IMR-90 (cell line): Measurements from ENCODE around the gene PLEKHA8. TPM values are rescaled to one million over a fixed set of nuclear protein-coding genes. Genes with fewer than 3 reads are reported as not detected.

Experiments used
- ATAC-seq: fragments of 200-7000 bp; cut with Tn5 transposase; 2 replicates; pipeline ENCODE4 v1.9.1; 2020; ENCODE audit warnings: low read depth, mild to moderate bottlenecking, moderate library complexity
- BruUV-seq: library from RNA; stranded (reverse); fragments of 400-500 nt; replicated peaks from 2 replicates; lab custom pipeline; 2021; lab: Mats Ljungman, UMichigan
- CTCF ChIA-PET: fragments of 300-600 bp; formaldehyde crosslinking; extraction: SDS; loops from one replicate; lab custom pipeline; 2021; ENCODE audit warnings: antibody characterized with exemption; lab: Yijun Ruan, JAX
- POLR2A ChIA-PET: fragments of 300-600 bp; sonication (Branson Sonifier 250); formaldehyde crosslinking; loops from one replicate; lab custom pipeline; 2022; ENCODE audit warnings: antibody characterized with exemption; ENCODE audit not compliant: unreplicated experiment; lab: Charles Lee
- DNase-seq: peaks from one replicate; pipeline ENCODE4 v3.0.0; 2013
- H2AFZ ChIP-seq: replicated peaks from 2 replicates; pipeline ENCODE3; 2013; ENCODE audit warnings: low read length, mild to moderate bottlenecking; ENCODE audit not compliant: poor library complexity
- H2AK5ac ChIP-seq: 2 replicates; pipeline ENCODE4 v1.6.1; 2013; ENCODE audit warnings: low read depth, low read length, inconsistent platforms
- H2AK9ac ChIP-seq: replicated peaks from 2 replicates; pipeline ENCODE3; 2013; ENCODE audit warnings: mild to moderate bottlenecking, low read depth, low read length, moderate library complexity; ENCODE audit not compliant: poor library complexity
- H2BK120ac ChIP-seq: 2 replicates; pipeline ENCODE4 v1.6.1; 2013; ENCODE audit warnings: low read depth, low read length, inconsistent platforms
- H2BK15ac ChIP-seq: 3 replicates; pipeline ENCODE4 v1.6.1; 2013; ENCODE audit warnings: low read depth, low read length, inconsistent platforms
- H2BK20ac ChIP-seq: 2 replicates; pipeline ENCODE4 v1.6.1; 2013; ENCODE audit warnings: low read depth, mild to moderate bottlenecking, inconsistent platforms, low read length, moderate library complexity
- H2BK5ac ChIP-seq: 2 replicates; pipeline ENCODE4 v1.6.1; 2013; ENCODE audit warnings: mild to moderate bottlenecking, low read depth, low read length, inconsistent platforms; ENCODE audit not compliant: poor library complexity, severe bottlenecking
- H3K14ac ChIP-seq: replicated peaks from 2 replicates; pipeline ENCODE4 v1.6.1; 2013; ENCODE audit warnings: low read depth, low read length, inconsistent platforms
- H3K18ac ChIP-seq: 2 replicates; pipeline ENCODE4 v1.6.1; 2013; ENCODE audit warnings: low read depth, low read length, control low read depth
- H3K23ac ChIP-seq: 2 replicates; pipeline ENCODE4 v1.6.1; 2013; ENCODE audit warnings: low read depth, low read length, inconsistent platforms
- H3K27ac ChIP-seq: 2 replicates; pipeline ENCODE4 v1.5.1; 2013; ENCODE audit warnings: mild to moderate bottlenecking, control low read depth, low read length; ENCODE audit not compliant: insufficient read depth
- H3K27me3 ChIP-seq: 2 replicates; pipeline ENCODE4 v1.6.1; 2013; ENCODE audit warnings: low read length; ENCODE audit not compliant: control insufficient read depth, insufficient read depth
- H3K36me3 ChIP-seq: 2 replicates; pipeline ENCODE4 v1.6.1; 2013; ENCODE audit warnings: low read length, mixed read lengths; ENCODE audit not compliant: control insufficient read depth, insufficient read depth
- H3K4ac ChIP-seq: 2 replicates; pipeline ENCODE4 v1.6.1; 2013; ENCODE audit warnings: low read depth, low read length, inconsistent platforms
- H3K4me1 ChIP-seq: 2 replicates; pipeline ENCODE4 v1.6.1; 2013; ENCODE audit warnings: low read length, mixed read lengths; ENCODE audit not compliant: control insufficient read depth, insufficient read depth
- H3K4me2 ChIP-seq: 2 replicates; pipeline ENCODE4 v1.6.1; 2013; ENCODE audit warnings: low read depth, mild to moderate bottlenecking, control low read depth, low read length, moderate library complexity
- H3K4me3 ChIP-seq: 2 replicates; pipeline ENCODE4 v1.5.1; 2013; ENCODE audit warnings: low read depth, mild to moderate bottlenecking, control low read depth, low read length, moderate library complexity; ENCODE audit not compliant: insufficient read depth
- H3K56ac ChIP-seq: 2 replicates; pipeline ENCODE4 v1.6.1; 2013; ENCODE audit warnings: low read length, inconsistent platforms; ENCODE audit not compliant: insufficient read depth; ENCODE audit errors: extremely low read depth
- H3K79me1 ChIP-seq, 2 experiments: 2 replicates each; pipeline ENCODE4 v1.6.1; 2013; ENCODE audit warnings: low read length in 2 of 2, inconsistent platforms in 1 of 2, low read depth in 1 of 2
- H3K9ac ChIP-seq: 2 replicates; pipeline ENCODE4 v1.6.1; 2013; ENCODE audit warnings: low read depth, low read length, control low read depth
- H3K9me1 ChIP-seq: 2 replicates; pipeline ENCODE4 v1.6.1; 2013; ENCODE audit warnings: low read length, inconsistent platforms; ENCODE audit not compliant: insufficient read depth
- H3K9me3 ChIP-seq: 2 replicates; pipeline ENCODE4 v1.6.1; 2013; ENCODE audit warnings: low read length; ENCODE audit not compliant: control insufficient read depth, insufficient read depth
- H4K20me1 ChIP-seq: 2 replicates; pipeline ENCODE4 v1.6.1; 2013; ENCODE audit warnings: low read length, inconsistent platforms; ENCODE audit not compliant: insufficient read depth
- H4K5ac ChIP-seq: 2 replicates; pipeline ENCODE4 v1.6.1; 2013; ENCODE audit warnings: mild to moderate bottlenecking, low read depth, low read length, control low read depth
- H4K8ac ChIP-seq, 2 experiments: 2 replicates each; pipeline ENCODE4 v1.6.1; 2013; ENCODE audit warnings: low read depth in 2 of 2, low read length in 2 of 2, control low read depth in 1 of 2, inconsistent platforms in 1 of 2
- H4K91ac ChIP-seq: 2 replicates; pipeline ENCODE4 v1.6.1; 2013; ENCODE audit warnings: low read depth, low read length, inconsistent platforms; ENCODE audit not compliant: insufficient read depth
- BHLHE40 ChIP-seq: fragments of 150-350 bp; IDR thresholded peaks from 2 replicates; pipeline ENCODE4 v1.6.1; 2016; ENCODE audit warnings: mild to moderate bottlenecking, low read depth, low read length
- CEBPB ChIP-seq: IDR thresholded peaks from 2 replicates; pipeline ENCODE4 v1.6.1; 2012; ENCODE audit warnings: low read depth, low read length, improper control_type of control experiment
- CHD1 ChIP-seq: IDR thresholded peaks from 2 replicates; pipeline ENCODE4 v1.6.1; 2012; ENCODE audit warnings: low read depth, low read length, improper control_type of control experiment
- ELK1 ChIP-seq: fragments of 150-350 bp; IDR thresholded peaks from 2 replicates; pipeline ENCODE4 v1.6.1; 2016; ENCODE audit warnings: low read depth, mild to moderate bottlenecking, low read length, moderate library complexity, borderline replicate concordance
- FOS ChIP-seq: fragments of 150-350 bp; IDR thresholded peaks from 2 replicates; pipeline ENCODE4 v1.6.1; 2016; ENCODE audit warnings: low read depth, low read length
- MAFK ChIP-seq: IDR thresholded peaks from 2 replicates; pipeline ENCODE4 v1.6.1; 2012; ENCODE audit warnings: low read depth, low read length, improper control_type of control experiment
- MAZ ChIP-seq: IDR thresholded peaks from 2 replicates; pipeline ENCODE4 v1.6.1; 2012; ENCODE audit warnings: low read depth, mild to moderate bottlenecking, low read length, improper control_type of control experiment, moderate library complexity, borderline replicate concordance
- MXI1 ChIP-seq: IDR thresholded peaks from 2 replicates; pipeline ENCODE4 v1.6.1; 2012; ENCODE audit warnings: low read depth, mild to moderate bottlenecking, low read length, moderate library complexity, borderline replicate concordance
- NFE2L2 ChIP-seq: fragments of 150-350 bp; IDR thresholded peaks from 2 replicates; pipeline ENCODE4 v1.6.1; 2016; ENCODE audit warnings: low read depth, mild to moderate bottlenecking, low read length
- POLR2A ChIP-seq: IDR thresholded peaks from 2 replicates; pipeline ENCODE4 v1.6.1; 2012; ENCODE audit warnings: mild to moderate bottlenecking, low read depth, low read length
- RAD21 ChIP-seq: IDR thresholded peaks from 2 replicates; pipeline ENCODE4 v1.6.1; 2012; ENCODE audit warnings: low read length, improper control_type of control experiment
- RCOR1 ChIP-seq: IDR thresholded peaks from 2 replicates; pipeline ENCODE4 v1.6.1; 2012; ENCODE audit warnings: mild to moderate bottlenecking, low read length, improper control_type of control experiment; ENCODE audit not compliant: insufficient replicate concordance
- RFX5 ChIP-seq: IDR thresholded peaks from 2 replicates; pipeline ENCODE4 v1.8.0; 2012; ENCODE audit warnings: low read depth, mild to moderate bottlenecking, low read length, moderate library complexity
- SMC3 ChIP-seq: fragments of 150-350 bp; IDR thresholded peaks from 2 replicates; pipeline ENCODE4 v1.6.1; 2016; ENCODE audit warnings: low read depth, mild to moderate bottlenecking, antibody characterized with exemption, low read length, moderate library complexity
- USF2 ChIP-seq: fragments of 150-350 bp; IDR thresholded peaks from 2 replicates; pipeline ENCODE4 v1.6.1; 2017; ENCODE audit warnings: mild to moderate bottlenecking, antibody characterized with exemption, low read length, low read depth
- WGBS, 2 experiments: methylation state at CpG; one replicate each; pipeline versions ENCODE4 v1.1.5 to v1.1.7; 2013; ENCODE audit warnings: missing lambda C conversion rate in 2 of 2; ENCODE audit not compliant: insufficient read length in 1 of 2; ENCODE audit errors: extremely low coverage in 2 of 2; 5-methylcytosine and 5-hydroxymethylcytosine counted together
- dilution Hi-C: fragments of 300-500 bp; cut with HindIII; formaldehyde crosslinking; loops from one replicate; pipeline ENCODE4 v1.14.3; 2018; ENCODE audit warnings: low sequenced_read_pairs; ENCODE audit not compliant: unreplicated experiment
- in situ Hi-C: fragments of 300-500 bp; cut with MboI; formaldehyde crosslinking; loops from 3 replicates; pipeline ENCODE4 v1.14.3; 2019; ENCODE audit warnings: low sequenced_read_pairs, inconsistent platforms, mixed read lengths
- intact Hi-C: fragments of 100-400 bp; cut with micrococcal nuclease; formaldehyde crosslinking; loops from 2 replicates; pipeline ENCODE4 v1.10.0; 2022
- polyA plus RNA-seq, 3 experiments: library from polyadenylated mRNA; depleted of rRNA; stranded (reverse); fragments of >200 nt; gene quantifications; 2 replicates each; pipeline ENCODE4 v1.2.3, GENCODE V29; 2012; ENCODE audit warnings: low replicate concordance in 1 of 3
- total RNA-seq: library from RNA; depleted of rRNA; stranded (reverse); fragments of >200 nt; gene quantifications from 2 replicates; pipeline ENCODE4 v1.2.3, GENCODE V29; 2012
- TF ChIP-seq, protein P1 (sequence below): conservative IDR thresholded peaks from 2 replicates; pipeline ENCODE4 v1.5.1; 2012; ENCODE audit warnings: mild to moderate bottlenecking, low read depth, low read length, improper control_type of control experiment

PLEKHA8 gene
- total and polyA plus RNA-seq, 2 of the 4 experiments (the other 2 are of a cell fraction) = 3.6 to 9.7 TPM

DNA sequence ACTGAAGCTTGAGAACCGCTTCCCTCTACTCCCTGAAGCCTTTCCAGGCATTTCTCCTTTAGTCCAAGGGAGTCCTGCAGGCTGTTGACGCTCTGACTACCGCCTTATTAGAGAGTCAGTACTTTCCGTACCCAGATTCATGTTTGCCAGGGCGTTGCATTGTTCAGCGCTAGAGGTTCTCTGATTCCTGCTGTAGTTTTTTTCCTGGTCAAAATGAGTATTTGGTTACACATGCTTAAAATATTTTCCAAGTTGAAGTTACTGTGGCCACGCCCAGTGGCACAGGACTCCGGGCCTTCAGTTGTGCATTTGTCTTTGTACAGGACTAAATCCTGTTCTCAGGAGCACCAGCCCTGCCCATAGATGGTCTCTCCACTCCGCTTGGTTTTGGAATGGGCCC is 114.5 kb downstream of the PLEKHA8 start:
- ATAC-seq (peak; percentile 13; the same call in 1 of the 2 replicates), DNase-seq (peak; percentile 19)
- Histone ChIP-seq H3K23ac (no peak overlapping the region), H3K36me3 (no peaks in the 10 kb centered on the region), H3K4me1 (peaks cover 5% of the 10 kb centered on the region), H2AFZ (peak overlapping the region; percentile 66), H3K27me3 (no peaks in the 10 kb centered on the region), H2BK120ac (no peak overlapping the region), H4K5ac (no peak overlapping the region), H4K20me1 (no peaks in the 10 kb centered on the region), H3K9me1 (peaks cover 2% of the 10 kb centered on the region; the same call in 1 of the 2 replicates), H3K27ac (no peak overlapping the region), H3K56ac (no peak overlapping the region), H2BK15ac (no peak overlapping the region), H4K8ac (0 out of 4 replicates have a peak overlapping the region, but pooled peaks of 1 of the 2 experiments have one; percentile 12), H2BK20ac (no peak overlapping the region), H3K9me3 (no peaks in the 10 kb centered on the region), H2AK5ac (no peak overlapping the region), H3K9ac (no peak overlapping the region), H3K4me3 (no peak overlapping the region), H2BK5ac (no peak overlapping the region), H2AK9ac (no peak overlapping the region), H4K91ac (no peak overlapping the region), H3K4me2 (no peak overlapping the region), H3K4ac (no peak overlapping the region; the same call in 1 of the 2 replicates), H3K79me1 (peaks cover 10 to 17% of the 10 kb centered on the region in 2 experiments; a peak in 3 of 4 replicates), H3K18ac (no peak overlapping the region), H3K14ac (no peak overlapping the region)
- WGBS, 2 experiments = 81% methylated on average over 3 of the region's 9 CpGs; no CpG with 5 or more reads in 1 of the 2 experiments
- TF ChIP-seq MAZ (no peak), RCOR1 (no peak), NFE2L2 (no peak), POLR2A (no peak), MAFK (no peak), RFX5 (no peak), USF2 (no peak), CEBPB (no peak), FOS (no peak), SMC3 (no peak), MXI1 (no peak), ELK1 (no peak), RAD21 (no peak), CHD1 (no peak), BHLHE40 (no peak)
- TF ChIP-seq, protein P1, sequence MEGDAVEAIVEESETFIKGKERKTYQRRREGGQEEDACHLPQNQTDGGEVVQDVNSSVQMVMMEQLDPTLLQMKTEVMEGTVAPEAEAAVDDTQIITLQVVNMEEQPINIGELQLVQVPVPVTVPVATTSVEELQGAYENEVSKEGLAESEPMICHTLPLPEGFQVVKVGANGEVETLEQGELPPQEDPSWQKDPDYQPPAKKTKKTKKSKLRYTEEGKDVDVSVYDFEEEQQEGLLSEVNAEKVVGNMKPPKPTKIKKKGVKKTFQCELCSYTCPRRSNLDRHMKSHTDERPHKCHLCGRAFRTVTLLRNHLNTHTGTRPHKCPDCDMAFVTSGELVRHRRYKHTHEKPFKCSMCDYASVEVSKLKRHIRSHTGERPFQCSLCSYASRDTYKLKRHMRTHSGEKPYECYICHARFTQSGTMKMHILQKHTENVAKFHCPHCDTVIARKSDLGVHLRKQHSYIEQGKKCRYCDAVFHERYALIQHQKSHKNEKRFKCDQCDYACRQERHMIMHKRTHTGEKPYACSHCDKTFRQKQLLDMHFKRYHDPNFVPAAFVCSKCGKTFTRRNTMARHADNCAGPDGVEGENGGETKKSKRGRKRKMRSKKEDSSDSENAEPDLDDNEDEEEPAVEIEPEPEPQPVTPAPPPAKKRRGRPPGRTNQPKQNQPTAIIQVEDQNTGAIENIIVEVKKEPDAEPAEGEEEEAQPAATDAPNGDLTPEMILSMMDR = no peak
- intact Hi-C loops = no loop called here
- BruUV-seq = no TSS peak
- POLR2A ChIA-PET = no interaction called here
- CTCF ChIA-PET = no interaction called here
- dilution Hi-C loops = no loop called here
- in situ Hi-C loops = no loop called here
